Astrocyte (in vitro differentiated cells and primary cell): ENCODE data around the gene SPHK1. TPM values are rescaled to one million over a fixed set of nuclear protein-coding genes. Genes with fewer than 3 reads are reported as not detected.

ENCODE experiments used
- DNase-seq: peaks from one replicate; pipeline ENCODE4 v3.0.0-alpha.2; 2010; ENCODE audit warnings: low read depth
- FAIRE-seq: peaks from 2 replicates; lab custom pipeline; 2011; peaks lifted over from hg19 to GRCh38; lab: Jason Lieb, UNC
- H2AFZ ChIP-seq: 2 replicates; pipeline ENCODE4 v1.6.0; 2012; ENCODE audit warnings: low read depth, low read length, inconsistent platforms
- H3K27ac ChIP-seq: 2 replicates; pipeline ENCODE4 v1.5.1; 2011; ENCODE audit warnings: low read depth, low read length, inconsistent platforms
- H3K27me3 ChIP-seq: 2 replicates; pipeline ENCODE4 v1.6.0; 2011; ENCODE audit warnings: low read length, inconsistent platforms; ENCODE audit not compliant: insufficient read depth
- H3K36me3 ChIP-seq: 2 replicates; pipeline ENCODE4 v1.5.1; 2011; ENCODE audit warnings: low read length, inconsistent platforms; ENCODE audit not compliant: insufficient read depth
- H3K4me1 ChIP-seq: 2 replicates; pipeline ENCODE4 v1.5.1; 2011; ENCODE audit warnings: low read length, inconsistent platforms; ENCODE audit not compliant: insufficient read depth
- H3K4me2 ChIP-seq: 2 replicates; pipeline ENCODE4 v1.6.0; 2012; ENCODE audit warnings: low read length, inconsistent platforms
- H3K4me3 ChIP-seq: 2 replicates; pipeline ENCODE4 v1.5.1; 2011; ENCODE audit warnings: low read depth, mild to moderate bottlenecking, low read length, inconsistent platforms; ENCODE audit not compliant: insufficient read depth
- H3K79me2 ChIP-seq: 2 replicates; pipeline ENCODE4 v1.6.0; 2012; ENCODE audit warnings: mild to moderate bottlenecking, low read length, inconsistent platforms; ENCODE audit not compliant: insufficient read depth
- H3K9ac ChIP-seq: 2 replicates; pipeline ENCODE4 v1.6.0; 2012; ENCODE audit warnings: mild to moderate bottlenecking, low read length, inconsistent platforms
- H3K9me3 ChIP-seq: 2 replicates; pipeline ENCODE4 v1.5.1; 2012; ENCODE audit warnings: low read depth, mild to moderate bottlenecking, low read length, inconsistent platforms; ENCODE audit not compliant: insufficient read depth
- H4K20me1 ChIP-seq: 2 replicates; pipeline ENCODE4 v1.6.0; 2012; ENCODE audit warnings: low read length, inconsistent platforms; ENCODE audit not compliant: insufficient read depth
- H3K27ac Mint-ChIP-seq: one replicate; pipeline ENCODE4 v1.8.0; 2021; ENCODE audit warnings: mild to moderate bottlenecking, mixed read lengths; ENCODE audit not compliant: unreplicated experiment
- H3K27me3 Mint-ChIP-seq: one replicate; pipeline ENCODE4 v1.8.0; 2021; ENCODE audit warnings: low read depth, mixed read lengths; ENCODE audit not compliant: unreplicated experiment
- H3K36me3 Mint-ChIP-seq: one replicate; pipeline ENCODE4 v1.8.0; 2021; ENCODE audit warnings: low read depth, mixed read lengths; ENCODE audit not compliant: unreplicated experiment
- H3K4me1 Mint-ChIP-seq: one replicate; pipeline ENCODE4 v1.8.0; 2021; ENCODE audit warnings: low read depth, mixed read lengths; ENCODE audit not compliant: unreplicated experiment
- H3K4me3 Mint-ChIP-seq: one replicate; pipeline ENCODE4 v1.8.0; 2021; ENCODE audit warnings: mild to moderate bottlenecking, moderate library complexity, mixed read lengths; ENCODE audit not compliant: unreplicated experiment
- H3K9me3 Mint-ChIP-seq: one replicate; pipeline ENCODE4 v1.8.0; 2021; ENCODE audit warnings: mild to moderate bottlenecking, mixed read lengths; ENCODE audit not compliant: unreplicated experiment
- CTCF ChIP-seq: IDR thresholded peaks from 2 replicates; pipeline ENCODE4 v1.5.1; 2011; ENCODE audit warnings: low read depth, mild to moderate bottlenecking, inconsistent platforms, low read length, moderate library complexity; ENCODE audit not compliant: insufficient read depth
- EZH2 ChIP-seq: IDR thresholded peaks from 2 replicates; pipeline ENCODE4 v1.6.1; 2012; ENCODE audit warnings: mild to moderate bottlenecking, low read length, inconsistent platforms; ENCODE audit not compliant: insufficient read depth
- total RNA-seq: library from RNA; stranded (reverse); gene quantifications from 2 replicates; pipeline ENCODE4 v1.2.1, GENCODE V29; 2021

SPHK1 gene
- total RNA-seq, 1 donor from 2014 or later, result 34.8 TPM

DNA sequence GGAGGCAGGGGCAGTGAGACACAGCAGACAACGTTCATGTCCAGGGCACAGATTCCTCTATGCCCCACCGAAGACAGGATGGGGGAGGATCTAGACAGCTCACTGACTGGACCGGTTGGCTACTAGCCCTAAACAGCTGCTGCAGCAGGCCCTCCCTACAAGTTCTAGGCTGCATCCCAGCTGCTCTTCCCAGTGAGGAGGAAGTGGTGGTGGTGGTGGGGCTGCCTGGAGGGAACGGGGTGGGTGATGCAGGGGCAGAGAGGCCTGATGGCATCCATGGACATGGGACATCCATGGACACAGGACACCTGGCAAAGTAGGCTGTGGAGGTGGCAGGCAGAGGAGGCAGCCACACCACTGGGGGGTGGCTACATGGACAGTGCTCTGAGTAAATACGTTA is 18.3 kb downstream of the SPHK1 start:
- H3K36me3 Mint-ChIP-seq, result peaks cover 40% of the 10 kb centered on the region
- H2AFZ ChIP-seq, result no peak overlapping the region
- H3K27me3 ChIP-seq, result no peaks in the 10 kb centered on the region
- H3K4me2 ChIP-seq, result no peak overlapping the region
- H3K4me1 Mint-ChIP-seq, result peaks cover 1% of the 10 kb centered on the region
- no peaks in the 10 kb centered on the region for H3K9me3 ChIP-seq
- H3K9ac ChIP-seq, result no peak overlapping the region
- peaks cover 10% of the 10 kb centered on the region for H3K36me3 ChIP-seq
- peaks cover 20% of the 10 kb centered on the region for H3K79me2 ChIP-seq
- no peaks in the 10 kb centered on the region for H3K4me1 ChIP-seq
- no peak overlapping the region for H3K27ac Mint-ChIP-seq
- TF ChIP-seq CTCF (no peak), EZH2 (no peak)
- peaks cover 58% of the 10 kb centered on the region for H4K20me1 ChIP-seq
- no peaks in the 10 kb centered on the region for H3K27me3 Mint-ChIP-seq
- H3K4me3 Mint-ChIP-seq, result no peak overlapping the region
- H3K27ac ChIP-seq, result no peak overlapping the region
- no peak overlapping the region for H3K4me3 ChIP-seq
- H3K9me3 Mint-ChIP-seq, result no peaks in the 10 kb centered on the region
- no peak for DNase-seq
- FAIRE-seq, result no peak

DNA sequence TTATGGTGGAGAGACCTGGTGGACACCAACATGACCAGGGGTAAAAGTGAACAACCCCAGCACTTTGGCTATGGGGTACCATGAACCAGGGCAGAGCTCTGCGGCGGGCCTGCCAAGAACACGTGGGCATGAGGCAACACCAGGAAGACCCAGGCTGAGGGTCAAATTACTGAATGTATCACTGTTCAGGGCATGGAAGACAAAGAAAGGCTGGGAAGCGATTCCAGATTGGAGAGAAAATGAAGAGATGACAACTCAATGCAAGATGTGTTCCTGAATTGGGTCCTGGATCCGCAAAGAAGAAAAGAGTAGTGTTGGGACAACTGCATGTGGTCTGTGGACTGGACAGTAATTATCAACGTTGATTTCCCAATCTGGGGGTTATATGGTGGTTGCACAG is 19.8 kb downstream of the SPHK1 start:
- FAIRE-seq, result no peak

More for the DNA sequence above, 19.8 kb downstream of the SPHK1 start:
- no peak for DNase-seq
- Histone ChIP-seq H3K4me1 (no peaks in the 10 kb centered on the region), H2AFZ (no peak overlapping the region), H3K27ac (no peak overlapping the region), H3K4me3 (no peak overlapping the region), H3K4me2 (no peak overlapping the region), H3K36me3 (peaks cover 10% of the 10 kb centered on the region), H3K79me2 (peaks cover 32% of the 10 kb centered on the region), H4K20me1 (peaks cover 57% of the 10 kb centered on the region), H3K27me3 (no peaks in the 10 kb centered on the region), H3K9ac (no peak overlapping the region), H3K9me3 (no peaks in the 10 kb centered on the region)
- Mint-ChIP-seq H3K9me3 (no peaks in the 10 kb centered on the region), H3K4me1 (peaks cover 1% of the 10 kb centered on the region), H3K36me3 (peaks cover 37% of the 10 kb centered on the region), H3K4me3 (no peak overlapping the region), H3K27ac (no peak overlapping the region), H3K27me3 (no peaks in the 10 kb centered on the region)
- TF ChIP-seq CTCF (no peak), EZH2 (no peak)
